ENCODE results near the gene PCDHGA8.

PCDHGA8 gene

GRCh38 chr5:141434006-141434405 is 41.6 kb downstream of the PCDHGA8 start:
- DNase-seq (ENCODE audit: low read depth): no peak
- TF ChIP-seq CTCF (IDR thresholded peaks at IDR 0.05; ENCODE audit: low read depth, low read length, missing control alignments): no peak
- no peak overlapping the region for H3K4me3 ChIP-seq (ENCODE audit: low read depth, low read length)

- TF ChIP-seq CTCF (IDR thresholded peaks at IDR 0.05; ENCODE audit: low read depth, low read length, missing control alignments): no peak
- DNase-seq (ENCODE audit: low read depth): no peak
- no peak overlapping the region for H3K4me3 ChIP-seq (ENCODE audit: low read depth, low read length)
These were observed 44.8 kb downstream of the PCDHGA8 start for GRCh38 chr5:141437221-141437620.

- no peak overlapping the region for H3K4me3 ChIP-seq (ENCODE audit: low read depth, low read length)
- DNase-seq (ENCODE audit: low read depth): no peak
- no peak for TF ChIP-seq CTCF (IDR thresholded peaks at IDR 0.05; ENCODE audit: low read depth, low read length, missing control alignments)
These were observed 47.1 kb downstream of the PCDHGA8 start for GRCh38 chr5:141439411-141440141.

- no peak overlapping the region for H3K4me3 ChIP-seq (ENCODE audit: low read depth, low read length)
- no peak for TF ChIP-seq CTCF (IDR thresholded peaks at IDR 0.05; ENCODE audit: low read depth, low read length, missing control alignments)
- DNase-seq (ENCODE audit: low read depth): no peak
These were observed 47.9 kb downstream of the PCDHGA8 start for GRCh38 chr5:141440341-141440740.

- TF ChIP-seq CTCF (IDR thresholded peaks at IDR 0.05; ENCODE audit: low read depth, low read length, missing control alignments): no peak
- no peak for DNase-seq (ENCODE audit: low read depth)
- H3K4me3 ChIP-seq (ENCODE audit: low read depth, low read length): no peak overlapping the region
These were observed 49.2 kb downstream of the PCDHGA8 start for GRCh38 chr5:141441571-141442170.

All from GM12864 (cell line).